Islet precursor cell (in vitro differentiated cells): ENCODE measurements around the gene NKAIN1.
"Not testable (repeated sequence)": the region's sequence is repeated elsewhere in the genome, so short reads cannot be mapped to it uniquely, and the experiment has no call there.

Source experiments
- DNase-seq: peaks from one replicate; pipeline ENCODE4 v3.0.0-alpha.2; 2018

Gene NKAIN1

GRCh38 chr1:31232689-31233088 lies 7.0 kb downstream of the NKAIN1 start:
- DNase-seq, result no peak

- no peak for DNase-seq
These were observed 7.9 kb downstream of the NKAIN1 start for GRCh38 chr1:31231802-31232201.

- DNase-seq, result no peak
These were observed 9.3 kb downstream of the NKAIN1 start for GRCh38 chr1:31230378-31230777.

DNA sequence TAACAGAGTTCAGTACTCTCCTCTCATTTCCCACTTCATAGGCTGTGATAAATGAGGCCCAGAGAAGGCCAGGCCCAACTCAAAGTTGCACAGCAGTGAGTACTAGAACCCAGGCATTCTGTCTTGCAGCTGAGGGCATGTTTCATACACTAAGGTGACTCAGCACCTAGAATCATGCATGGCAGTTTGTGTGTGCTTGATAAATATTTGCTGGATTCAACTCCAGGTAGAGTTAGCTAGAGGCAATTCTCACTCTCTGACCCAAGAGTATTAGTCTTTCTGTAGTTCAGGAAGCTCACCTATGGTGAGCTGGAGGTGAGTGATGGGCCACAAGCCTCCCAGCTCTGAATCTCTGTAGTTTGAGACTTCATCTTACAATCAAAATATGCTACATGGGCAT lies 10.7 kb downstream of the NKAIN1 start:
- no peak for DNase-seq

GRCh38 chr1:31227891-31228568 lies 11.7 kb downstream of the NKAIN1 start:
- DNase-seq, result peak; percentile 65

DNA sequence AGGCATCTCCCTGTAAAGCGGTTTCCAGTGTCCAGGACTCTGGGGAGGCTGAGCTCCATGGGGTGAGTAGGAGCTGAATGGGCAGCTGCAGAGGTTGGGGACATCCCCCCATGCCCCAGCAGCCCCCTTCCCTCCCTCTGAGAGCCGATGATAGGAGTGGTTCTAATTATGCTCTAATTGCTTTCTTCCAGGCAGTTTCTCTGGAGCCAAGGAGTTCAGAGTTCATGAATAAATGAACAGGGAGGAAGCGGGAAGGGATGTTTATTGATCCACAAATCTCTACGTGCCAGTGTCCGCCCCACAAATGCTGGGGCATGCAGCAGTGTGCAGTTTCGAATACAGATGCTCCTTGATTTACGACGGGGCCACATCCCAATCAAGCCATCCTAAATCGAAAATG lies 15.6 kb downstream of the NKAIN1 start:
- DNase-seq, result no peak

GRCh38 chr1:31222176-31222575 lies 17.5 kb downstream of the NKAIN1 start:
- no peak for DNase-seq

DNA sequence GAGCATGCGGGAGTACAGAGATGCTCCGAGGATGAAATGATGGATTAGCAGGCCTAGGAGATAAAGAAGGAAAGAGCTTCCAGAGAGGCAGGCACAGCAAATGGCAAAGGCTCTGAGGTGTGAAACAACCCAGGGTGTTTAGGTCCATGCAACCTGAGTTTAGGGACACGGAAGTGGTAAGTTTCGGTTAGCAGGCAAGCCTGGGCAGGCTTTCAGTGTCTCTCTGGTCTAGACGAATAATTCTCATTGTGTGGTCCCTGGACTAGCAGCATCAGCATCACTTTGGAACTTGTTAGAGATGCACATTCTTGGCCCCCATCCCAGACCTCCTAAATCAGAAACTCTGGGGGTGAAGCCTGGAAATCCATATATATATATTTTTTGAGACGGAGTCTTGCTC lies 18.6 kb downstream of the NKAIN1 start:
- DNase-seq, result no peak

DNA sequence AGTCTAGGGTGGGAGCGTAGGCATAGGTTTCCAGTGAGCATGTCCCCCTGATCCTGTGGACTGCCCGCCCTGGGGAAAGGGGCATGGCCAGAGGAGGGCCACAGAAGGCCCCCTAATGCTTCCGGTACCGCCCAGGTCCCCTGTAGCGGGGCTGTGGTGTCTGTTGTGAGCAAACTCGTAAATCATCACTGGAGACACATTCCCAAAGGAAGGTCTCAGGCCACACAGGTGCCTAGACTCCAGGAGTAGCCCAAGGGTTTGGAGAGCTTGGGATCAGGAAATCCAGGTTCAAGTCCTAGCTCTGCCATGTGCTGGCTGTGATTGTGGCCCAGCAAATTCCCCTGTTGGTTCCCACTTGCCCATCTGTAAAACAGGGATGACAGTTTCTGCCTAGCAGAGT lies 20.2 kb downstream of the NKAIN1 start:
- peak; percentile 38 for DNase-seq

DNA sequence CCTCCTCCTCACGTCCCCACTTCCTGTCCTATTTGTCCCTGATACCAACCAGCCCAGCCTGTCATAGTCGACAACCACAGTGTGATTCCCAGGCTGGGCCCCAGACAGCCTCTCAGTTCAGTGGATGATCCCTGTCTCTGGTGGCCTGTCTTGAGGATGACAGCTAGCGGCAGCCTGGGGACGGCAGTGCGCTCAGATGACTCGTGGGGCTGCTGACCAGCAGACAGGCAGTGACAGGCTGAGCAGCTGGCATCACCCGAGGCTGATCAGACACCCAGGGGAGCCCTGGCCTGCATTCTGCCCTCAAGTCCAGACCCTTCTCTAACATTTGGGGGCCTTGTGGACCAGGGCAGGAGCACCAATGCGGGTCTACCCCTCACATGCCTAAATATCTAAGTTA lies 21.0 kb downstream of the NKAIN1 start:
- peak; percentile 68 for DNase-seq

GRCh38 chr1:31216016-31216415 lies 23.7 kb downstream of the NKAIN1 start:
- peak; percentile 89 for DNase-seq

DNA sequence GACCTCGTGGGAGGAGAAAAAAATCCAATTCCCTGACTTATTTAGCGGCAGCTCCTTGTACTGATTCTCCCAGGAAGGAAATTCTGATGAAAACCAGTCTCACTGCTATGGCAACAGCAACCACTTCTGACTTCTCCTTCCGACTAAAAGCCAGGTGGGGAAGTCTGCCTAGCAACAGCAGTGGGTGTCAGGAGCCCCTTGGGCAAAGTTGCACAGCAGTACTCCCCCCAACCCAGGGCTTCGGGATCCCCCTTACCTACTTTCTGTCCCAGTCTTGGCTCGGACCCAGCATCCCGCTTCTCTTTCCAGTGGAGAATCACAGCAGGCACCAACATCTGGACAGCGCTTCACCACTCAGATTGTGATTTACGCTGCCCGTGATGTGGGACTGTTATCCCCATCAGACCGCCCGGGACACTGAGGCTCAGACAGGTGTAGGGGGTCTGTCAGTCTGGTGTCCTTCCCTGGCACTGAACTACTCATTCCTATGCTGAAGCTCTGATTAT lies 24.6 kb downstream of the NKAIN1 start:
- no peak for DNase-seq

DNA sequence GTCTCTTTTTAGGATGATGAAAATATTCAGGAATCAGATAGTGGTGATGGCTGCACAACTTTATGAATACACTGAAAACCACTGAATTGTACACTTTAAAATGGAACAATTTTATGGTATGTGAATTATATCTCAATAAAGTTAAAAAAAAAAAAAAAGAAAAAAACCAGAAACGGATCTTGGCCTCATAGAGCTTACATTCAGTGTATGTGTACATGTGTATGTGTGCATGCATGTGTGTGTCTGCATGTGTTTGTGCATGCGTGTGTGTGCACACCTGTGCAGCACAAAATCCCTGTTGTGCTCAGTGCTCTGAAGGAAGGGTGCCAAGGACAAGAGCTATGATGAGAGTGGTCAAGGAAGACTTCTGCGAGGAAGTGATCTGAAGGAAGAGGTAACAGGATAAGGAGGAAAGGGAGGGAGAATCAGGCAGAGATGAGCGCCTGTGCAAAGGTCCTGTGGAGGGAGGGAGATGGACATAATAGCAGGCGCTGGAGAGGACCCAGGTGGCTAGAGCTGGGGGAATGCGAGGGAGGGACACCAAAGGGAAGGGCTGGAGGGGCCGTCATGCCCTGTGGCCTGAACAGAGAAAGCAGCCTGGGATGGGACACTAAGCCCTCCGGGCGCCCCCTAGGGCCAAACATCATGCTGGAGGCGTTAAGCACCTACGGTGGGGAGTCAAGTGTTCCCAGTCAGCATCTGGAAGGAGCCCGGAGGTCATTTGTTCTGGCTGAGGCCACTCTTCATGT lies 25.2 kb downstream of the NKAIN1 start:
- DNase-seq, result peak; percentile 66

GRCh38 chr1:31208361-31208945 lies 31.2 kb downstream of the NKAIN1 start:
- no peak for DNase-seq

GRCh38 chr1:31207569-31207968 lies 32.1 kb downstream of the NKAIN1 start:
- DNase-seq, result no peak

GRCh38 chr1:31207046-31207445 lies 32.6 kb downstream of the NKAIN1 start:
- no peak for DNase-seq

DNA sequence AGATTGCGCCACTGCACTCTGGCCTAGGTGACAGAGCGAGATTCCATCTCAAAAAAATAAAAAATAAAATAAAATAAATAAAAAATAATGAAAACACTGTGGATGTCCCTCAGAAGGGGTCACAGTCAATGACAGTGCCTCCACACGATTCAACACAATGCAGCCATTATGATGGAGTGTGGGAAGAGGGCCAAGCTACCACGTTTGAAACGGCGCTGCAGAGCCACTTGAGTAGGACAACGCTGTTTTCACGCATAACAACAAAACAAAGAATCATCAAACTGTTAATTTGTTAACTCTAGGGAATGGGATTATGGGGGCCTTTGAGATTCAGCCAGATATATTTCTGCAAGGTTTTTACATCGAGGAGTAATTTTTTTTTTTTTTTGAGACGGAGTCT lies 36.5 kb downstream of the NKAIN1 start:
- DNase-seq, result no peak

DNA sequence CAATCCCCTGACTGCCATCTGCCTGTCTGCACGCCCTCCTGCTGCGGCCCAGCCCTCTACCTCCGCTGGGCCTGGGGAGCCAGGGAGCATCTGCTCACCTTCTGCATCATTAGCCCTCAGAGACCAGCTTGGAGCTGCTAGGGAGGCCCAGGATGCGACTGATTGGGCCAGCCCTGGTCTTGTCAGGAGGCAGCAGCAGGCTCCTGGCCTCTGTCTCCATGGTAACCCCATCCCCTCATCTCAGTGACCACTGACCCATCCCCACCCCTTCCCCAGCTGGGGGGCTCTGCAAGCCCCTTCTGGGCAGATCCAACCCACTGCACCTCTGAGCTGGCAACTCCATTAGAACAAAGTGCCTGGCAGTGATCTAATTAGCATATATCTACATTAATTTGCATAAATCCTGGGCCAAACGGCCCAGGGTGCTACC lies 37.7 kb downstream of the NKAIN1 start:
- DNase-seq, result no peak

- DNase-seq, result no peak
These were observed 39.7 kb downstream of the NKAIN1 start for GRCh38 chr1:31199949-31200348.

GRCh38 chr1:31199236-31199790 lies 40.4 kb downstream of the NKAIN1 start:
- DNase-seq, result no peak

GRCh38 chr1:31198600-31198999 lies 41.1 kb downstream of the NKAIN1 start:
- DNase-seq, result no peak

GRCh38 chr1:31198150-31198549 lies 41.5 kb downstream of the NKAIN1 start:
- no peak for DNase-seq

DNA sequence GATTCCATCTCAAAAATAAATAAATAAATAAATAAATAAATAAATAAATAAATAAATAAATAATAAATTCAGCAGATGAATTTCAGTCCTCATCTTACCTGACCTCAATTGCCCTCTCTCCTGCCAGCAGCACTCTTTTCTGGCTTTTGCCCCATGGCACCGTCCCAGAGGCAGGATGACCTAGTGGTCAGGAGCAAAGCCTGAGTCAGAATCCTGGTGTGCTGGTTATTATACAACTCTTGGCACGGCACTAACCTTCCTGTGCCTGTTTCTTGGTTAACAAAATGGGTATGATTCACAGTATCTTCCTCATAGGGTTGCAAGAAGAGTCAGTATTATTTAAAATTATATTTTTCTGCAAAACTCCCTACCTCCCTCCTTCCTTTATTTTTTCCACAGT lies 43.0 kb downstream of the NKAIN1 start:
- no peak for DNase-seq

DNA sequence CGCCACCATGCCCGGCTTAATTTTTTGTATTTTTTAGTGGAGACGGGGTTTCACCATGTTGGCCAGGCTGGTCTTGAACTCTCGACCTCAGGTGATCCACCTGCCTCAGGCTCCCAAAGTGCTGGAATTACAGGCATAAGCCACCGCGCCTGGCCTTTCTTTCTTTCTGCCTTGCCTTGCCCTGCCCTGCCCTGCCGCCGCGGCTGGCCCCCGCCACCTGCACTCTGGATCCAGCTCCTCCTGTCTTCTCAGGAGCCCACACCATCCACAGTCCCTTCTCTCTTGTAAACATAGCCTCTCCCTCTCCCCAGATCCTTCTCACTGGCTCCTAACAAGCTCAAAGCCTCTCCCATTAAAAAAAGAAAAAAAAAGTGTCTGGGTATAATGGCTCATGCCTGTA lies 44.4 kb downstream of the NKAIN1 start:
- DNase-seq, result not testable (repeated sequence)
